Caco-2 (cell line): ENCODE measurements around the gene AMBRA1. TPM values are rescaled to one million over a fixed set of nuclear protein-coding genes. Genes with fewer than 3 reads are reported as not detected.

Experiments
- BruUV-seq: library from RNA; stranded (reverse); fragments of 400-500 nt; replicated peaks from 2 replicates; lab custom pipeline; 2021; lab: Mats Ljungman, UMichigan
- CTCF ChIA-PET: fragments of 300-600 bp; sonication (Branson Sonifier 250); formaldehyde crosslinking; loops from one replicate; lab custom pipeline; 2022; ENCODE audit warnings: antibody characterized with exemption; lab: Charles Lee
- POLR2A ChIA-PET: fragments of 300-600 bp; sonication (Branson Sonifier 250); formaldehyde crosslinking; loops from one replicate; lab custom pipeline; 2022; ENCODE audit warnings: antibody characterized with exemption; lab: Charles Lee
- DNase-seq, 2 experiments: peaks; one replicate each; pipeline versions ENCODE4 v3.0.0 to v3.0.0-alpha.2; 2020 to 2022
- H3K27me3 ChIP-seq: replicated peaks from 2 replicates; pipeline ENCODE4 v1.6.0; 2011; ENCODE audit warnings: low read length; ENCODE audit not compliant: control insufficient read depth, insufficient read depth
- H3K36me3 ChIP-seq: 2 replicates; pipeline ENCODE4 v1.5.1; 2011; ENCODE audit warnings: low read length; ENCODE audit not compliant: control insufficient read depth, insufficient read depth
- H3K4me1 ChIP-seq: fragments of 250-450 bp; sonication (Bioruptor Pico); 2 replicates; pipeline ENCODE4 v1.5.1; 2020; ENCODE audit warnings: mild to moderate bottlenecking
- H3K4me3 ChIP-seq: 2 replicates; pipeline ENCODE4 v1.5.1; 2011; ENCODE audit warnings: low read depth, mild to moderate bottlenecking, control low read depth, low read length
- H3K9me3 ChIP-seq: fragments of 250-450 bp; sonication (Bioruptor Pico); 2 replicates; pipeline ENCODE4 v1.5.1; 2020; ENCODE audit warnings: mild to moderate bottlenecking, moderate library complexity
- H3K27ac Mint-ChIP-seq: one replicate; pipeline ENCODE4 v1.8.0; 2022; ENCODE audit warnings: mixed read lengths; ENCODE audit not compliant: unreplicated experiment
- H3K27me3 Mint-ChIP-seq: one replicate; pipeline ENCODE4 v1.8.0; 2022; ENCODE audit warnings: mixed read lengths; ENCODE audit not compliant: insufficient read depth, unreplicated experiment
- H3K36me3 Mint-ChIP-seq: one replicate; pipeline ENCODE4 v1.8.0; 2022; ENCODE audit warnings: mild to moderate bottlenecking, mixed read lengths; ENCODE audit not compliant: insufficient read depth, unreplicated experiment
- H3K4me1 Mint-ChIP-seq: one replicate; pipeline ENCODE4 v1.8.0; 2022; ENCODE audit warnings: low read depth, mixed read lengths; ENCODE audit not compliant: unreplicated experiment
- H3K4me3 Mint-ChIP-seq: one replicate; pipeline ENCODE4 v1.8.0; 2022; ENCODE audit warnings: mild to moderate bottlenecking, moderate library complexity, mixed read lengths; ENCODE audit not compliant: unreplicated experiment
- H3K9me3 Mint-ChIP-seq: one replicate; pipeline ENCODE4 v1.8.0; 2022; ENCODE audit warnings: mixed read lengths; ENCODE audit not compliant: unreplicated experiment
- intact Hi-C: fragments of 100-400 bp; cut with micrococcal nuclease; formaldehyde crosslinking; loops from one replicate; pipeline ENCODE4 v1.10.0; 2022; ENCODE audit not compliant: unreplicated experiment
- total RNA-seq: library from RNA; stranded (reverse); gene quantifications from 2 replicates; pipeline ENCODE4 v1.2.3, GENCODE V29; 2022
- TF ChIP-seq, protein P1 (sequence below), 2 experiments: fragments of 200-600 bp in 1 of 2; IDR thresholded peaks; 1 replicate in 1 of 2; 2 replicates in 1 of 2; pipeline versions ENCODE4 v1.5.1 to v1.8.0; 2011 to 2022; ENCODE audit warnings: antibody characterized with exemption in 1 of 2, control low read depth in 1 of 2, inconsistent platforms in 1 of 2, low read depth in 1 of 2, low read length in 1 of 2, mild to moderate bottlenecking in 1 of 2, moderate library complexity in 1 of 2; ENCODE audit not compliant: insufficient read depth in 1 of 2, severe bottlenecking in 1 of 2, unreplicated experiment in 1 of 2

Gene AMBRA1
- total RNA-seq, 1 experiment from 2014 or later = 48.1 TPM

DNA sequence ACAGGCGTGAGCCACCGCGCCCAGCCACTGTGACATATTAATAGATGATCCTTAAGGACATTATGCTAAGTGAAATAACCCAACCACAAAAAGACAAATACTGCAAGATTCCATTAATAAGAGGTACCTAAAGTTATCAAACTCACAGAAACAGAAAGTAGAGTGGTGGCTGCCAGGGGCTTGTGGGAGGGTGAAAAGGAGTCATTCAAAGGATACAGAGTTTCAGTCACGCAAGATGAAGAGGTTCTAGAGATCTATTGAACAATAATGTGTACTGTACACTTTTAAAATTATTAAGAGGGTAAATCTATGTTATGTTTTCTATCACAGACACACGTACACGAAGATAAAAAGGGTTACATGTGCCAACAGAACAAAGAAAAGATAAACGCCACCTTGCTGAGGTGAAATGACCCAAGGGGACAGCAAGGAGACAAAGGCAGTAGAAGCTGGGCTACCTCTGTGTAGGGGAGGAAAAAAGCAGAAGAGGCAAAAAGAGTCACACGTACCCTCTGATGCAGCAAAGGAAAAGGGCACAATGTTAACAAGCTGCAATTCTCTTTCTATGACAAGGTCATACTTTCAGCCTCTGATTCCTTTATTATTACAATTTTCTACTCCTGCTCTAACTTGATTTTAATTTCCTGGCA is 65.3 kb downstream of the AMBRA1 start:
- DNase-seq = no peak
- CTCF ChIA-PET = interaction anchor here (0.5 to 1.7 kb wide), 8 partner anchors 13 to 140 kb away, joined by 3 to 24 read pairs (median 4); no protein-coding TSS in a partner anchor
- Histone ChIP-seq H3K36me3 (peaks cover 1% of the 10 kb centered on the region; the same call in 1 of the 2 replicates), H3K9me3 (peaks cover 5% of the 10 kb centered on the region; the same call in 1 of the 2 replicates), H3K27me3 (no peaks in the 10 kb centered on the region), H3K4me1 (peaks cover 7% of the 10 kb centered on the region), H3K4me3 (no peak overlapping the region)
- Mint-ChIP-seq H3K9me3 (no peaks in the 10 kb centered on the region), H3K36me3 (peaks cover 45% of the 10 kb centered on the region), H3K27ac (no peak overlapping the region), H3K27me3 (no peaks in the 10 kb centered on the region), H3K4me1 (peaks cover 4% of the 10 kb centered on the region), H3K4me3 (no peak overlapping the region)
- no TSS peak for BruUV-seq
- TF ChIP-seq, protein P1, sequence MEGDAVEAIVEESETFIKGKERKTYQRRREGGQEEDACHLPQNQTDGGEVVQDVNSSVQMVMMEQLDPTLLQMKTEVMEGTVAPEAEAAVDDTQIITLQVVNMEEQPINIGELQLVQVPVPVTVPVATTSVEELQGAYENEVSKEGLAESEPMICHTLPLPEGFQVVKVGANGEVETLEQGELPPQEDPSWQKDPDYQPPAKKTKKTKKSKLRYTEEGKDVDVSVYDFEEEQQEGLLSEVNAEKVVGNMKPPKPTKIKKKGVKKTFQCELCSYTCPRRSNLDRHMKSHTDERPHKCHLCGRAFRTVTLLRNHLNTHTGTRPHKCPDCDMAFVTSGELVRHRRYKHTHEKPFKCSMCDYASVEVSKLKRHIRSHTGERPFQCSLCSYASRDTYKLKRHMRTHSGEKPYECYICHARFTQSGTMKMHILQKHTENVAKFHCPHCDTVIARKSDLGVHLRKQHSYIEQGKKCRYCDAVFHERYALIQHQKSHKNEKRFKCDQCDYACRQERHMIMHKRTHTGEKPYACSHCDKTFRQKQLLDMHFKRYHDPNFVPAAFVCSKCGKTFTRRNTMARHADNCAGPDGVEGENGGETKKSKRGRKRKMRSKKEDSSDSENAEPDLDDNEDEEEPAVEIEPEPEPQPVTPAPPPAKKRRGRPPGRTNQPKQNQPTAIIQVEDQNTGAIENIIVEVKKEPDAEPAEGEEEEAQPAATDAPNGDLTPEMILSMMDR (IDR thresholded peaks at IDR 0.05; ENCODE audit: insufficient read depth in 1 of 2, low read depth in 1 of 2, low read length in 1 of 2, severe bottlenecking in 1 of 2, unreplicated experiment in 1 of 2) = no peak
- intact Hi-C loops = loop anchor here (2.0 kb wide), 2 partner anchors 38 to 140 kb away; no protein-coding TSS in a partner anchor
- POLR2A ChIA-PET = no interaction called here

DNA sequence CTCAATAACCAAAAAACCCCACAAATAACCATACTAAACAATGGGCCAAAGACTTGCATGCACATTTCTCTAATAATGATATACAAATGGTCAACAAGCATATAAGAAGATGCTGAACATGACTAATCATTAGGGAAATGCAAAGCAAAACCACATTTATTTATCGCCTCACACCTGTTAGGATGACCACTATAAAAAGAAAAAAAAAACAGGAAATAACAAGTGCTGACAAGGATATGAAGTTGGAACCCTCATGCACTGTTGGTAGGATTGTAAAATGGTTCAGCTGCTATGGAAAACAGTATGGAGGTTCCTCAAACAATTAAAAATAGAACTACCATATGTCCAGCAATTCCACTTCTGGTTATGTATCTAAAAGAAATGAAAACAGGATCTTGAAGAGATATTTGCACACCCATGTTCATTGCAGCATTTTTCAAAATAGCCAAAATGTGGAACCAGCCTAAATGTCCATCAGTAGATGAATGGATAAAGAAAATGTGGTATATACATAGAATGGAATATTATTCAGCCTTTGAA is 66.2 kb downstream of the AMBRA1 start:
- H3K27me3 ChIP-seq = no peaks in the 10 kb centered on the region
- TF ChIP-seq, protein P1 (IDR thresholded peaks at IDR 0.05; ENCODE audit: insufficient read depth in 1 of 2, low read depth in 1 of 2, low read length in 1 of 2, severe bottlenecking in 1 of 2, unreplicated experiment in 1 of 2) = no peak
- Mint-ChIP-seq H3K27me3 (no peaks in the 10 kb centered on the region), H3K4me3 (no peak overlapping the region), H3K27ac (no peak overlapping the region), H3K36me3 (peaks cover 41% of the 10 kb centered on the region), H3K9me3 (no peaks in the 10 kb centered on the region), H3K4me1 (peaks cover 6% of the 10 kb centered on the region)
- intact Hi-C loops = loop anchor here (2.0 kb wide), 2 partner anchors 37 to 139 kb away; no protein-coding TSS in a partner anchor
- peaks cover 16% of the 10 kb centered on the region for H3K4me1 ChIP-seq
- CTCF ChIA-PET = no interaction called here
- BruUV-seq = no TSS peak
- POLR2A ChIA-PET = no interaction called here
- no peak for DNase-seq
- H3K4me3 ChIP-seq = no peak overlapping the region
- peaks cover 5% of the 10 kb centered on the region; the same call in 1 of the 2 replicates for H3K9me3 ChIP-seq
- peaks cover 1% of the 10 kb centered on the region; the same call in 1 of the 2 replicates for H3K36me3 ChIP-seq

DNA sequence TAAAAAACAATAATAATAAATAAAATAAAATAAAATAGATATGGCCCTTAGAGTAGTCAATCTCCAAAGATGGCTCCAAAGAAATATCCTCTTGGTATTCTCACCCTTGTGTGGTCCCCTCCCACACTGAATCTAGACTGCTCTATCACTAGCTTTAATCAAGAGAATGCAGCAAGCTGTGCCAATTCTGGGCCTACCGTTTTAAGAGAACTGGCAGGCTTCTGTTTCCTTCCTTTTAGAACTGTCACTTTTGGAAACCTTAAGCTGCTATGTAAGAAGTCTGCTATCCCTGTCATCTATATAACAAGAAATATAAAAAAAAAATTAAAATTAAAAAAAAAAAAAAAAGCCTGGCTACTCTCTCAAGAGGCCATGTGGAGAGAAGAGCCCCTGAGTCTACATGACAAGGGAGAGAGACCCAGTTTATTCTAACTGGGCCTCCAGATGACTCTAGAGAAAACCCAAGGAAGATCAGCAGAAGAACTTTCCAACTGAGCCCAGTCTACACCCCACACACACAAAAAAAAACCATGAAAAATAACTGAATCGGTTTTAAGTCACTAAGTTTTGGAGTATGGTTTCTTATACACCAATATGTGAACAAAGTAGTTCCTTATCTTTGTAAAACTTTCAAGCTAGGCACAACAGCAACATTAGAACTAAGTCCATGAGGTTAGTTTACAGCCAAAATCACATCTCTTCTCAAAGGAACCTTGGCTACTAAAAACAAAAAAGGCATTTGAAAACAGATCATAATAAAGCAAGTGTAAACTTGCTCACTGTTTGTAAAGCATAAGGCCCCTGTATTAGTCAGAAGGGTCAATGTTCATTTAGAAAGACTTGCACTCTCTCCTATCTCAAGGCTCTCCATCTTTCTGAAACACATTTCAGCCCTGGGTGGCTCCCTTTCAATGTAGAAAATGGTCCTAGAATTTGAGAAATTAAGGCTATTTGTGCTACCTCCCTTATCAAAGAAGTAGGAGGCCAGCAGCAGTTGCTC is 67.3 kb downstream of the AMBRA1 start:
- POLR2A ChIA-PET = no interaction called here
- H3K4me3 Mint-ChIP-seq = no peak overlapping the region
- Histone ChIP-seq H3K4me1 (peaks cover 18% of the 10 kb centered on the region), H3K36me3 (peaks cover 1% of the 10 kb centered on the region; the same call in 1 of the 2 replicates), H3K9me3 (peaks cover 5% of the 10 kb centered on the region; the same call in 1 of the 2 replicates), H3K4me3 (no peak overlapping the region), H3K27me3 (no peaks in the 10 kb centered on the region)
- no peaks in the 10 kb centered on the region for H3K9me3 Mint-ChIP-seq
- H3K27ac Mint-ChIP-seq = no peak overlapping the region
- CTCF ChIA-PET = interaction anchor here (1.4 kb wide), 1 partner anchor 37 kb away, joined by 4 read pairs; no protein-coding TSS in a partner anchor
- intact Hi-C loops = no loop called here
- no peaks in the 10 kb centered on the region for H3K27me3 Mint-ChIP-seq
- TF ChIP-seq, protein P1 (IDR thresholded peaks at IDR 0.05; ENCODE audit: insufficient read depth in 1 of 2, low read depth in 1 of 2, low read length in 1 of 2, severe bottlenecking in 1 of 2, unreplicated experiment in 1 of 2) = no peak
- peaks cover 6% of the 10 kb centered on the region for H3K4me1 Mint-ChIP-seq
- no TSS peak for BruUV-seq
- peaks cover 41% of the 10 kb centered on the region for H3K36me3 Mint-ChIP-seq
- no peak for DNase-seq
